ENCODE data around the gene APOF. TPM values are rescaled to one million over a fixed set of nuclear protein-coding genes. Genes with fewer than 3 reads are reported as not detected.

The APOF gene
- total and polyA plus RNA-seq, 2 donors from 2014 or later, result not detected

GRCh38 chr12:56373515-56373914, 10.9 kb upstream of the APOF start:
- FAIRE-seq (no peak), DNase-seq (no peak)
- no peak overlapping the region for H3K4me3 ChIP-seq (ENCODE audit: low read length in 3 of 3)
- no peaks in the 10 kb centered on the region for H3K36me3 ChIP-seq (ENCODE audit: control insufficient read depth in 2 of 3, insufficient read depth in 3 of 3, low read length in 3 of 3)
- no peak overlapping the region for H3K27ac ChIP-seq (ENCODE audit: low read depth in 2 of 2, low read length in 2 of 2)
- no peaks in the 10 kb centered on the region for H3K9me3 ChIP-seq (ENCODE audit: control insufficient read depth in 2 of 3, insufficient read depth in 1 of 3, low read length in 3 of 3)
- no peaks in the 10 kb centered on the region for H3K27me3 ChIP-seq (ENCODE audit: control insufficient read depth, insufficient read depth, low read length)
- no peak for TF ChIP-seq CTCF (IDR thresholded peaks at IDR 0.05; ENCODE audit: borderline replicate concordance, extremely low read depth, insufficient read depth)
- intact Hi-C loops (cut with DNase I), result no loop called here
- H3K4me1 ChIP-seq (ENCODE audit: control insufficient read depth in 2 of 3, insufficient read depth in 2 of 3, low read depth in 1 of 3, low read length in 3 of 3), result no peaks in the 10 kb centered on the region
- H3K9ac ChIP-seq (ENCODE audit: low read length in 3 of 3), result no peak overlapping the region

GRCh38 chr12:56366948-56367347, 4.3 kb upstream of the APOF start:
- no peak for TF ChIP-seq CTCF (IDR thresholded peaks at IDR 0.05; ENCODE audit: borderline replicate concordance, extremely low read depth, insufficient read depth)
- DNase-seq, result no peak
- H3K4me1 ChIP-seq (ENCODE audit: control insufficient read depth in 2 of 3, insufficient read depth in 2 of 3, low read depth in 1 of 3, low read length in 3 of 3), result no peaks in the 10 kb centered on the region
- no peak overlapping the region for H3K27ac ChIP-seq (ENCODE audit: low read depth in 2 of 2, low read length in 2 of 2)
- H3K9me3 ChIP-seq (ENCODE audit: control insufficient read depth in 2 of 3, insufficient read depth in 1 of 3, low read length in 3 of 3), result no peaks in the 10 kb centered on the region
- no peaks in the 10 kb centered on the region for H3K36me3 ChIP-seq (ENCODE audit: control insufficient read depth in 2 of 3, insufficient read depth in 3 of 3, low read length in 3 of 3)
- FAIRE-seq, result no peak
- no peak overlapping the region for H3K9ac ChIP-seq (ENCODE audit: low read length in 3 of 3)
- no peaks in the 10 kb centered on the region for H3K27me3 ChIP-seq (ENCODE audit: control insufficient read depth, insufficient read depth, low read length)
- intact Hi-C loops (cut with DNase I), result no loop called here
- H3K4me3 ChIP-seq (ENCODE audit: low read length in 3 of 3), result no peak overlapping the region

GRCh38 chr12:56361487-56362129, 1.0 kb downstream of the APOF start:
- peaks cover 0 to 4% (median 3%) of the 10 kb centered on the region in 3 donors for H3K4me1 ChIP-seq (ENCODE audit: control insufficient read depth in 2 of 3, insufficient read depth in 2 of 3, low read depth in 1 of 3, low read length in 3 of 3)
- H3K27me3 ChIP-seq (ENCODE audit: control insufficient read depth, insufficient read depth, low read length), result no peaks in the 10 kb centered on the region
- H3K9me3 ChIP-seq (ENCODE audit: control insufficient read depth in 2 of 3, insufficient read depth in 1 of 3, low read length in 3 of 3), result no peaks in the 10 kb centered on the region
- H3K36me3 ChIP-seq (ENCODE audit: control insufficient read depth in 2 of 3, insufficient read depth in 3 of 3, low read length in 3 of 3), result no peaks in the 10 kb centered on the region
- TF ChIP-seq CTCF (IDR thresholded peaks at IDR 0.05; ENCODE audit: borderline replicate concordance, extremely low read depth, insufficient read depth), result no peak
- no peak overlapping the region for H3K27ac ChIP-seq (ENCODE audit: low read depth in 2 of 2, low read length in 2 of 2)
- FAIRE-seq (no peak), DNase-seq (no peak)
- peak overlapping the region in 1 of 3 donors; percentile 81 for H3K4me3 ChIP-seq (ENCODE audit: low read length in 3 of 3)
- intact Hi-C loops (cut with DNase I), result no loop called here
- no peak overlapping the region for H3K9ac ChIP-seq (ENCODE audit: low read length in 3 of 3)

Data from kidney (tissue), 14 donors.